HG03025 (cell line): ENCODE results near the gene RCC1.
"Not testable (repeated sequence)": the region's sequence is repeated elsewhere in the genome, so short reads cannot be mapped to it uniquely, and the experiment has no call there.

ENCODE experiments used
- ATAC-seq: cut with Tn5 transposase; IDR thresholded peaks from one replicate; pipeline ENCODE4 v1.9.1; 2021; ENCODE audit warnings: mild to moderate bottlenecking, moderate library complexity; ENCODE audit not compliant: unreplicated experiment, low FRiP score

RCC1 gene

GRCh38 chr1:28582248-28582615 is 76.4 kb downstream of the RCC1 start:
- ATAC-seq = peak; percentile 9

GRCh38 chr1:28586585-28587391 is 80.9 kb downstream of the RCC1 start:
- ATAC-seq = not testable (repeated sequence)
